ENCODE results near the gene AUTS2.

The AUTS2 gene

GRCh38 chr7:70134029-70134770 is 535.9 kb downstream of the AUTS2 start:
- POLR2A ChIA-PET = no interaction called here

GRCh38 chr7:70135656-70136055 is 537.4 kb downstream of the AUTS2 start:
- no peak overlapping the region for H3K4me3 ChIP-seq (ENCODE audit: low read depth, low read length)
- ChIA-PET POLR2A (no interaction called here), CTCF (interaction anchor here (2.3 kb wide), 1 partner anchor 26 kb away, joined by 7 read pairs; no protein-coding TSS in a partner anchor)
- TF ChIP-seq CTCF (IDR thresholded peaks at IDR 0.05; ENCODE audit: insufficient read depth, low read length, missing control alignments) = no peak
- no peak for DNase-seq (ENCODE audit: low read depth, low spot score)

More at GRCh38 chr7:70134029-70134770, 535.9 kb downstream of the AUTS2 start:
- no peak overlapping the region for H3K4me3 ChIP-seq (ENCODE audit: low read depth, low read length)
- CTCF ChIA-PET = interaction anchor here (1.3 to 2.8 kb wide), 4 partner anchors 9 to 91 kb away, joined by 3 to 11 read pairs (median 6); no protein-coding TSS in a partner anchor
- DNase-seq (ENCODE audit: low read depth, low spot score) = no peak
- TF ChIP-seq CTCF (IDR thresholded peaks at IDR 0.05; ENCODE audit: insufficient read depth, low read length, missing control alignments) = no peak

- ChIA-PET POLR2A (no interaction called here), CTCF (interaction anchor here (2.3 kb wide), 1 partner anchor 25 kb away, joined by 7 read pairs; no protein-coding TSS in a partner anchor)
- no peak for TF ChIP-seq CTCF (IDR thresholded peaks at IDR 0.05; ENCODE audit: insufficient read depth, low read length, missing control alignments)
- H3K4me3 ChIP-seq (ENCODE audit: low read depth, low read length) = no peak overlapping the region
- DNase-seq (ENCODE audit: low read depth, low spot score) = no peak
These were observed 538.9 kb downstream of the AUTS2 start for GRCh38 chr7:70137126-70137525.

GRCh38 chr7:70142247-70142932 is 544.1 kb downstream of the AUTS2 start:
- TF ChIP-seq CTCF (IDR thresholded peaks at IDR 0.05; ENCODE audit: insufficient read depth, low read length, missing control alignments) = no peak
- CTCF ChIA-PET = interaction anchor here (3.2 kb wide), 1 partner anchor 9 kb away, joined by 11 read pairs; no protein-coding TSS in a partner anchor
- POLR2A ChIA-PET = no interaction called here
- no peak overlapping the region for H3K4me3 ChIP-seq (ENCODE audit: low read depth, low read length)
- no peak for DNase-seq (ENCODE audit: low read depth, low spot score)

- peak; percentile 83 for DNase-seq (ENCODE audit: low read depth, low spot score)
- ChIA-PET POLR2A (interaction anchor here (0.7 to 0.9 kb wide), 2 partner anchors 51 to 91 kb away, joined by 3 read pairs; no protein-coding TSS in a partner anchor), CTCF (interaction anchor here (0.7 to 3.2 kb wide), 5 partner anchors 10 to 555 kb away, joined by 3 to 11 read pairs (median 3); no protein-coding TSS in a partner anchor)
- H3K4me3 ChIP-seq (ENCODE audit: low read depth, low read length) = no peak overlapping the region
- TF ChIP-seq CTCF (IDR thresholded peaks at IDR 0.05; ENCODE audit: insufficient read depth, low read length, missing control alignments) = no peak
These were observed 545.1 kb downstream of the AUTS2 start for GRCh38 chr7:70143075-70144044.
